A549 (cell line): ENCODE measurements around the gene PRSS23.

Experiments used
- BCL3 ChIP-seq: fragments of >200 bp; sonication (Bioruptor Twin); formaldehyde crosslinking; IDR thresholded peaks from 3 replicates; pipeline ENCODE4 v1.6.1; 2016
- EP300 ChIP-seq, 2 experiments: fragments of >200 bp; sonication (Bioruptor Twin); formaldehyde crosslinking; IDR thresholded peaks; 2 replicates in 1 of 2; 3 replicates in 1 of 2; pipeline ENCODE4 v1.6.1; 2016 to 2017
- FOSL2 ChIP-seq, 2 experiments: fragments of 450-650 bp in 1 of 2; fragments of >200 bp in 1 of 2; sonication (Bioruptor Twin) in 1 of 2; formaldehyde crosslinking; IDR thresholded peaks; 2 replicates each; pipeline versions ENCODE4 v1.5.0 to v1.6.1; 2016 to 2020; ENCODE audit warnings: mild to moderate bottlenecking in 1 of 2, moderate library complexity in 1 of 2
- HEYL ChIP-seq: fragments of 250-450 bp; sonication (Bioruptor Pico); IDR thresholded peaks from 2 replicates; pipeline ENCODE4 v1.8.0; 2021; ENCODE audit warnings: mild to moderate bottlenecking, moderate library complexity
- JUN ChIP-seq, 2 experiments: fragments of >200 bp; sonication (Bioruptor Twin); formaldehyde crosslinking; IDR thresholded peaks; 2 replicates in 1 of 2; 3 replicates in 1 of 2; pipeline ENCODE4 v1.6.1; 2016 to 2017
- MAZ ChIP-seq: fragments of 150-350 bp; IDR thresholded peaks from 2 replicates; pipeline ENCODE4 v1.6.1; 2014; ENCODE audit warnings: antibody characterized with exemption, low read depth, low read length, borderline replicate concordance
- POLR2A ChIP-seq: IDR thresholded peaks from 2 replicates; pipeline ENCODE4 v1.6.1; 2012; ENCODE audit warnings: mild to moderate bottlenecking, low read length
- RAD21 ChIP-seq, 2 experiments: fragments of >200 bp in 1 of 2; sonication (Bioruptor Twin) in 1 of 2; formaldehyde crosslinking in 1 of 2; IDR thresholded peaks in 1 of 2; conservative IDR thresholded peaks in 1 of 2; 2 replicates in 1 of 2; 3 replicates in 1 of 2; pipeline ENCODE4 v1.6.1; 2012 to 2018; ENCODE audit warnings: inconsistent platforms in 1 of 2
- RCOR1 ChIP-seq: fragments of 150-350 bp; IDR thresholded peaks from 2 replicates; pipeline ENCODE4 v1.6.1; 2014; ENCODE audit warnings: antibody characterized with exemption, low read length, low read depth
- RFX5 ChIP-seq: fragments of 450-650 bp; IDR thresholded peaks from 2 replicates; pipeline ENCODE4 v1.7.1; 2014; ENCODE audit warnings: antibody characterized with exemption, mild to moderate bottlenecking, moderate library complexity
- TF ChIP-seq, protein P1 (sequence below): fragments of >200 bp; sonication (Bioruptor Twin); formaldehyde crosslinking; IDR thresholded peaks from 3 replicates; pipeline ENCODE4 v1.5.1; 2016
- TF ChIP-seq, protein P2 (sequence below): fragments of 200-600 bp; sonication (generic); IDR thresholded peaks from 2 replicates; pipeline ENCODE4 v1.6.1; 2016; ENCODE audit warnings: antibody characterized with exemption, mild to moderate bottlenecking, moderate library complexity

DNA sequence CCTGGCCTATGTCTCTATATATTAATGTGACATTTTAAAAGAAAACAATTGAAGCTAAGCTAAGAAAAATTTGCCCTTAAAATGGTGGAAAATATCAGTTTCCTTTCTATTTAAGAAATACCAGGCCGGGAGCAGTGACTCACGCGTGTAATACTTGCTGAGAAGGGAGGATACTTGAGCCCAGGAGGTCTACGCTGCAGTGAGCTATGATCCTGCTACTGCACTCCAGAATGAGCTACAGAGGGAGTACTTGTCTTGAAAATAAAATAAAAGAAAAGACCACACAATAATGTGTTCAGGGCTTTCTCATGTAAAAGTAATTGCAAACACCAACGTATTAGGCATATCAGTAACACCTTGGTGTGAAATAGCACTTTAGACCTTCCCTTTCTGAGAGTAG is 1.4 kb upstream of the PRSS23 start:
- TF ChIP-seq, protein P1, sequence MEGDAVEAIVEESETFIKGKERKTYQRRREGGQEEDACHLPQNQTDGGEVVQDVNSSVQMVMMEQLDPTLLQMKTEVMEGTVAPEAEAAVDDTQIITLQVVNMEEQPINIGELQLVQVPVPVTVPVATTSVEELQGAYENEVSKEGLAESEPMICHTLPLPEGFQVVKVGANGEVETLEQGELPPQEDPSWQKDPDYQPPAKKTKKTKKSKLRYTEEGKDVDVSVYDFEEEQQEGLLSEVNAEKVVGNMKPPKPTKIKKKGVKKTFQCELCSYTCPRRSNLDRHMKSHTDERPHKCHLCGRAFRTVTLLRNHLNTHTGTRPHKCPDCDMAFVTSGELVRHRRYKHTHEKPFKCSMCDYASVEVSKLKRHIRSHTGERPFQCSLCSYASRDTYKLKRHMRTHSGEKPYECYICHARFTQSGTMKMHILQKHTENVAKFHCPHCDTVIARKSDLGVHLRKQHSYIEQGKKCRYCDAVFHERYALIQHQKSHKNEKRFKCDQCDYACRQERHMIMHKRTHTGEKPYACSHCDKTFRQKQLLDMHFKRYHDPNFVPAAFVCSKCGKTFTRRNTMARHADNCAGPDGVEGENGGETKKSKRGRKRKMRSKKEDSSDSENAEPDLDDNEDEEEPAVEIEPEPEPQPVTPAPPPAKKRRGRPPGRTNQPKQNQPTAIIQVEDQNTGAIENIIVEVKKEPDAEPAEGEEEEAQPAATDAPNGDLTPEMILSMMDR = no peak
- no peak for TF ChIP-seq RCOR1
- no peak for TF ChIP-seq RFX5
- TF ChIP-seq BCL3 = no peak
- TF ChIP-seq JUN (IDR thresholded peaks at IDR 0.05) = no peak
- no peak for TF ChIP-seq MAZ
- TF ChIP-seq, protein P2, sequence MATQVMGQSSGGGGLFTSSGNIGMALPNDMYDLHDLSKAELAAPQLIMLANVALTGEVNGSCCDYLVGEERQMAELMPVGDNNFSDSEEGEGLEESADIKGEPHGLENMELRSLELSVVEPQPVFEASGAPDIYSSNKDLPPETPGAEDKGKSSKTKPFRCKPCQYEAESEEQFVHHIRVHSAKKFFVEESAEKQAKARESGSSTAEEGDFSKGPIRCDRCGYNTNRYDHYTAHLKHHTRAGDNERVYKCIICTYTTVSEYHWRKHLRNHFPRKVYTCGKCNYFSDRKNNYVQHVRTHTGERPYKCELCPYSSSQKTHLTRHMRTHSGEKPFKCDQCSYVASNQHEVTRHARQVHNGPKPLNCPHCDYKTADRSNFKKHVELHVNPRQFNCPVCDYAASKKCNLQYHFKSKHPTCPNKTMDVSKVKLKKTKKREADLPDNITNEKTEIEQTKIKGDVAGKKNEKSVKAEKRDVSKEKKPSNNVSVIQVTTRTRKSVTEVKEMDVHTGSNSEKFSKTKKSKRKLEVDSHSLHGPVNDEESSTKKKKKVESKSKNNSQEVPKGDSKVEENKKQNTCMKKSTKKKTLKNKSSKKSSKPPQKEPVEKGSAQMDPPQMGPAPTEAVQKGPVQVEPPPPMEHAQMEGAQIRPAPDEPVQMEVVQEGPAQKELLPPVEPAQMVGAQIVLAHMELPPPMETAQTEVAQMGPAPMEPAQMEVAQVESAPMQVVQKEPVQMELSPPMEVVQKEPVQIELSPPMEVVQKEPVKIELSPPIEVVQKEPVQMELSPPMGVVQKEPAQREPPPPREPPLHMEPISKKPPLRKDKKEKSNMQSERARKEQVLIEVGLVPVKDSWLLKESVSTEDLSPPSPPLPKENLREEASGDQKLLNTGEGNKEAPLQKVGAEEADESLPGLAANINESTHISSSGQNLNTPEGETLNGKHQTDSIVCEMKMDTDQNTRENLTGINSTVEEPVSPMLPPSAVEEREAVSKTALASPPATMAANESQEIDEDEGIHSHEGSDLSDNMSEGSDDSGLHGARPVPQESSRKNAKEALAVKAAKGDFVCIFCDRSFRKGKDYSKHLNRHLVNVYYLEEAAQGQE = no peak
- no peak for TF ChIP-seq EP300 (IDR thresholded peaks at IDR 0.05)
- TF ChIP-seq HEYL (CRISPR knock-in tag) = no peak
- TF ChIP-seq POLR2A = no peak
- TF ChIP-seq RAD21 (conservative IDR thresholded peaks at IDR 0.05 in 1 of 2, IDR thresholded peaks at IDR 0.05 in 1 of 2) = no peak
- TF ChIP-seq FOSL2 (IDR thresholded peaks at IDR 0.05) = no peak
- peak; percentile 49 for TF ChIP-seq FOSL2 (CRISPR knock-in tag; IDR thresholded peaks at IDR 0.05)
